Ascending aorta (tissue), 2 donors: ENCODE data around the gene DCP1A. TPM values are rescaled to one million over a fixed set of nuclear protein-coding genes. Genes with fewer than 3 reads are reported as not detected.
A peak's percentile ranks its signal among the peaks of the same experiment; 100 is the strongest.

Experiments used
- DNase-seq, 2 donors: peaks; one replicate each; pipeline ENCODE4 v3.0.0-alpha.2; 2019; ENCODE audit warnings: low spot score in 2 of 2
- H3K27ac ChIP-seq, 2 donors: fragments of 200-600 bp; sonication (generic); one replicate each; pipeline ENCODE4 v1.5.1; 2016 to 2017; ENCODE audit warnings: mild to moderate bottlenecking in 1 of 2
- H3K27me3 ChIP-seq: fragments of 200-600 bp; sonication (generic); one replicate; pipeline ENCODE4 v1.5.1; 2017
- H3K36me3 ChIP-seq, 2 donors: fragments of 200-600 bp; sonication (generic); one replicate each; pipeline ENCODE4 v1.5.1; 2016
- H3K4me1 ChIP-seq, 2 donors: fragments of 200-600 bp; sonication (generic); one replicate each; pipeline ENCODE4 v1.5.1; 2016 to 2017; ENCODE audit warnings: mild to moderate bottlenecking in 1 of 2
- H3K4me3 ChIP-seq, 2 donors: fragments of 200-600 bp; sonication (generic); one replicate each; pipeline ENCODE4 v1.5.1; 2016 to 2017; ENCODE audit warnings: mild to moderate bottlenecking in 1 of 2
- H3K9me3 ChIP-seq, 2 donors: fragments of 200-600 bp; sonication (generic); one replicate each; pipeline ENCODE4 v1.5.1; 2016
- CTCF ChIP-seq, 3 experiments: fragments of 200-600 bp in 2 of 3; fragments of 450-650 bp in 1 of 3; sonication (generic) in 2 of 3; IDR thresholded peaks; one replicate each; pipeline ENCODE4 v1.5.1; 2016 to 2019; ENCODE audit warnings: antibody characterized with exemption in 3 of 3, mild to moderate bottlenecking in 1 of 3, moderate library complexity in 1 of 3
- intact Hi-C: fragments of 100-400 bp; cut with DNase I; formaldehyde crosslinking; loops from one replicate; pipeline ENCODE4 v1.15.1; 2023
- total RNA-seq: library from RNA; depleted of rRNA; stranded (reverse); fragments of >200 nt; gene quantifications from one replicate; pipeline ENCODE4 v1.1.0, GENCODE V29; 2016

Gene DCP1A
- total RNA-seq, 1 donor from 2014 or later: 21.7 TPM

- TF ChIP-seq CTCF (IDR thresholded peaks at IDR 0.05): no peak
- no peaks in the 10 kb centered on the region for H3K9me3 ChIP-seq
- no peak for DNase-seq
- peaks cover 33% of the 10 kb centered on the region in 2 donors for H3K36me3 ChIP-seq
- H3K27me3 ChIP-seq: no peaks in the 10 kb centered on the region
- intact Hi-C loops: no loop called here
- H3K4me1 ChIP-seq: peaks cover 0 to 12% of the 10 kb centered on the region in 2 donors
- H3K4me3 ChIP-seq: no peak overlapping the region
- H3K27ac ChIP-seq: peak overlapping the region; percentile 6 to 47
Measured at GRCh38 chr3:53243785-53244184, 103.6 kb downstream of the DCP1A start.

GRCh38 chr3:53243165-53243564 is 104.2 kb downstream of the DCP1A start:
- Histone ChIP-seq H3K4me1 (peaks cover 0 to 12% of the 10 kb centered on the region in 2 donors), H3K4me3 (no peak overlapping the region), H3K27ac (peak overlapping the region; percentile 6 to 47), H3K27me3 (no peaks in the 10 kb centered on the region), H3K36me3 (peaks cover 39% of the 10 kb centered on the region in 2 donors), H3K9me3 (no peaks in the 10 kb centered on the region)
- DNase-seq: no peak
- TF ChIP-seq CTCF (IDR thresholded peaks at IDR 0.05): no peak
- intact Hi-C loops: no loop called here

GRCh38 chr3:53242642-53243041 is 104.7 kb downstream of the DCP1A start:
- Histone ChIP-seq H3K9me3 (no peaks in the 10 kb centered on the region), H3K27me3 (no peaks in the 10 kb centered on the region), H3K36me3 (peaks cover 43 to 45% of the 10 kb centered on the region in 2 donors), H3K4me1 (peaks cover 0 to 14% of the 10 kb centered on the region in 2 donors), H3K4me3 (no peak overlapping the region), H3K27ac (peak overlapping the region; percentile 6 to 47)
- intact Hi-C loops: no loop called here
- DNase-seq: no peak
- TF ChIP-seq CTCF (IDR thresholded peaks at IDR 0.05): no peak

- Histone ChIP-seq H3K4me3 (no peak overlapping the region), H3K4me1 (peaks cover 0 to 14% of the 10 kb centered on the region in 2 donors), H3K36me3 (peaks cover 43 to 48% of the 10 kb centered on the region in 2 donors), H3K27me3 (no peaks in the 10 kb centered on the region), H3K9me3 (no peaks in the 10 kb centered on the region), H3K27ac (peak overlapping the region; percentile 6 to 47)
- no peak for DNase-seq
- intact Hi-C loops: no loop called here
- no peak for TF ChIP-seq CTCF (IDR thresholded peaks at IDR 0.05)
Measured at GRCh38 chr3:53242155-53242554, 105.2 kb downstream of the DCP1A start.

- DNase-seq: no peak
- Histone ChIP-seq H3K9me3 (no peaks in the 10 kb centered on the region), H3K27me3 (no peaks in the 10 kb centered on the region), H3K4me3 (no peak overlapping the region), H3K36me3 (peaks cover 43 to 48% of the 10 kb centered on the region in 2 donors), H3K4me1 (peaks cover 4 to 19% of the 10 kb centered on the region in 2 donors), H3K27ac (peak overlapping the region; percentile 30 to 73)
- intact Hi-C loops: no loop called here
- no peak for TF ChIP-seq CTCF (IDR thresholded peaks at IDR 0.05)
Measured at GRCh38 chr3:53240989-53241972, 106.1 kb downstream of the DCP1A start.
